ENCODE results near the gene SYNJ2BP. TPM values are rescaled to one million over a fixed set of nuclear protein-coding genes. Genes with fewer than 3 reads are reported as not detected.

Gene SYNJ2BP
- total RNA-seq, 1 donor, result 21.0 TPM

DNA sequence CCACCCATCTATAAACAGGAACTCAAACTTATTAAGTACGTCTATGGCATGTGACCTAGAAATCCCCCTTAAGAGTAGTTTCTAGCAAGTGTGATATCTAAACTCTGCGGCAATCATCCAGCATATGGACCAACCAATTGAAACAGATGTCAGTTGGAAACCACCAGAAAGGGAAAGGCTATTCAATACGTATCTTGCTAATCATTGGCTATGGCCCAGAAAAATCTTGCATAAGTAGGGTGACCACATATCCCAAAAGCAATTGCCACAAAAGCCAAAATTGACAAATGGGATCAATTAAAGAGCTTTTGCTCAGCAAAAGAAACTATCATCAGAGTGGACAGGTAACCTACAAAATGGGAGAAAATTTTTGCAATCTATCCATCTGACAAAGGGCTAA is 24.2 kb downstream of the SYNJ2BP start:
- Histone ChIP-seq H4K20me1 (ENCODE audit: insufficient read depth, low read length) (peaks cover 2% of the 10 kb centered on the region), H3K4me1 (ENCODE audit: insufficient read depth, low read length) (no peaks in the 10 kb centered on the region), H3K4me3 (ENCODE audit: insufficient read depth, low read length) (no peak overlapping the region), H2AFZ (ENCODE audit: low read length) (no peak overlapping the region), H3K79me2 (ENCODE audit: insufficient read depth, low read length) (peaks cover 2% of the 10 kb centered on the region), H3K27me3 (ENCODE audit: insufficient read depth, low read length) (no peaks in the 10 kb centered on the region), H3K9me3 (ENCODE audit: low read depth, low read length) (no peaks in the 10 kb centered on the region), H3K4me2 (ENCODE audit: insufficient read depth, low read length) (no peak overlapping the region), H3K36me3 (ENCODE audit: insufficient read depth, low read length) (no peaks in the 10 kb centered on the region), H3K27ac (ENCODE audit: low read depth, low read length) (no peak overlapping the region)
- TF ChIP-seq CTCF (IDR thresholded peaks at IDR 0.05; ENCODE audit: extremely low read depth, low read depth, low read length), result no peak
- no peak for DNase-seq (ENCODE audit: insufficient read length, low spot score, missing footprints)

GRCh38 chr14:70391493-70392391 is 25.1 kb downstream of the SYNJ2BP start:
- Histone ChIP-seq H4K20me1 (ENCODE audit: insufficient read depth, low read length) (peaks cover 2% of the 10 kb centered on the region), H3K4me3 (ENCODE audit: insufficient read depth, low read length) (no peak overlapping the region), H3K27ac (ENCODE audit: low read depth, low read length) (no peak overlapping the region), H3K36me3 (ENCODE audit: insufficient read depth, low read length) (no peaks in the 10 kb centered on the region), H3K9me3 (ENCODE audit: low read depth, low read length) (no peaks in the 10 kb centered on the region), H3K4me2 (ENCODE audit: insufficient read depth, low read length) (no peak overlapping the region), H3K27me3 (ENCODE audit: insufficient read depth, low read length) (no peaks in the 10 kb centered on the region), H3K4me1 (ENCODE audit: insufficient read depth, low read length) (no peaks in the 10 kb centered on the region), H2AFZ (ENCODE audit: low read length) (no peak overlapping the region), H3K79me2 (ENCODE audit: insufficient read depth, low read length) (peaks cover 2% of the 10 kb centered on the region)
- no peak for DNase-seq (ENCODE audit: insufficient read length, low spot score, missing footprints)
- no peak for TF ChIP-seq CTCF (IDR thresholded peaks at IDR 0.05; ENCODE audit: extremely low read depth, low read depth, low read length)

DNA sequence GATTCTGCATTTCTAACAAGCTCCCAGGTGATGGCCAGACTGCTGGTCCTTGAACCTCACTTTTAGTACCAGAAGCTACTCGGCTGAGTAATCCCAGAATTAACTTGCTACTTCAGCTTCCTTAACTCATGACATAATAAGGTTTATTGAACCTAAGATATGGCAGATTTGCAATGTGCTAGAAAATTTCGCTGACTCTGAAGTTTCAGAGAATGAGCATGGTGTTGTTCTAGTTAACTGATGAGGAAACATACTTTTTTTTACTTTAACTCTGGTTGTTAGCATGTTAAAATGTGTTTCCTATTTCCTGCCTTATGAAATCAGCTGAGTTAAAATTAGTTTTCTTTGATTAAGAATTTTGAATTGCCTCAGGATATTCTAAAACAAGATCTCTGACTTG is 34.4 kb downstream of the SYNJ2BP start:
- Histone ChIP-seq H3K36me3 (ENCODE audit: insufficient read depth, low read length) (no peaks in the 10 kb centered on the region), H4K20me1 (ENCODE audit: insufficient read depth, low read length) (no peaks in the 10 kb centered on the region), H3K9me3 (ENCODE audit: low read depth, low read length) (no peaks in the 10 kb centered on the region), H3K4me3 (ENCODE audit: insufficient read depth, low read length) (no peak overlapping the region), H3K79me2 (ENCODE audit: insufficient read depth, low read length) (no peaks in the 10 kb centered on the region), H2AFZ (ENCODE audit: low read length) (no peak overlapping the region), H3K27me3 (ENCODE audit: insufficient read depth, low read length) (no peaks in the 10 kb centered on the region), H3K4me1 (ENCODE audit: insufficient read depth, low read length) (no peaks in the 10 kb centered on the region), H3K27ac (ENCODE audit: low read depth, low read length) (no peak overlapping the region), H3K4me2 (ENCODE audit: insufficient read depth, low read length) (no peak overlapping the region)
- DNase-seq (ENCODE audit: insufficient read length, low spot score, missing footprints), result no peak
- TF ChIP-seq CTCF (IDR thresholded peaks at IDR 0.05; ENCODE audit: extremely low read depth, low read depth, low read length), result no peak

GRCh38 chr14:70380824-70381223 is 36.1 kb downstream of the SYNJ2BP start:
- Histone ChIP-seq H3K79me2 (ENCODE audit: insufficient read depth, low read length) (no peaks in the 10 kb centered on the region), H3K4me3 (ENCODE audit: insufficient read depth, low read length) (no peak overlapping the region), H3K27ac (ENCODE audit: low read depth, low read length) (no peak overlapping the region), H3K4me1 (ENCODE audit: insufficient read depth, low read length) (no peaks in the 10 kb centered on the region), H3K9me3 (ENCODE audit: low read depth, low read length) (no peaks in the 10 kb centered on the region), H3K4me2 (ENCODE audit: insufficient read depth, low read length) (no peak overlapping the region), H2AFZ (ENCODE audit: low read length) (no peak overlapping the region), H4K20me1 (ENCODE audit: insufficient read depth, low read length) (no peaks in the 10 kb centered on the region), H3K36me3 (ENCODE audit: insufficient read depth, low read length) (no peaks in the 10 kb centered on the region), H3K27me3 (ENCODE audit: insufficient read depth, low read length) (no peaks in the 10 kb centered on the region)
- no peak for TF ChIP-seq CTCF (IDR thresholded peaks at IDR 0.05; ENCODE audit: extremely low read depth, low read depth, low read length)
- no peak for DNase-seq (ENCODE audit: insufficient read length, low spot score, missing footprints)

Data from osteoblast (primary cell).